Neural cell (in vitro differentiated cells): ENCODE results near the gene TRIM59.

ENCODE experiments used
- EZH2 ChIP-seq: fragments of 200-600, 300-800 bp; shearing (Covaris generic), sonication (generic); IDR thresholded peaks from 2 replicates; pipeline ENCODE4 v1.6.1; 2014; ENCODE audit warnings: antibody characterized with exemption, low read length, borderline replicate concordance, mild to moderate bottlenecking; ENCODE audit not compliant: insufficient read depth, poor library complexity, severe bottlenecking
- RAD21 ChIP-seq: fragments of 450-650 bp; conservative IDR thresholded peaks from 2 replicates; pipeline ENCODE4 v1.6.1; 2014; ENCODE audit warnings: antibody characterized with exemption, mild to moderate bottlenecking, moderate library complexity
- REST ChIP-seq: IDR thresholded peaks from 2 replicates; pipeline ENCODE4 v1.6.1; 2012; ENCODE audit warnings: borderline replicate concordance
- SMC3 ChIP-seq: fragments of 450-650 bp; conservative IDR thresholded peaks from 2 replicates; pipeline ENCODE4 v1.6.1; 2014; ENCODE audit warnings: antibody characterized with exemption, mild to moderate bottlenecking, moderate library complexity; ENCODE audit not compliant: poor library complexity
- TF ChIP-seq, protein P1 (sequence below): fragments of 450-650 bp; IDR thresholded peaks from 2 replicates; pipeline ENCODE4 v1.5.1; 2014; ENCODE audit warnings: antibody characterized with exemption, mild to moderate bottlenecking, moderate library complexity; ENCODE audit not compliant: poor library complexity, severe bottlenecking

GRCh38 chr3:160392798-160393197 is 56.8 kb downstream of the TRIM59 start:
- TF ChIP-seq, protein P1, sequence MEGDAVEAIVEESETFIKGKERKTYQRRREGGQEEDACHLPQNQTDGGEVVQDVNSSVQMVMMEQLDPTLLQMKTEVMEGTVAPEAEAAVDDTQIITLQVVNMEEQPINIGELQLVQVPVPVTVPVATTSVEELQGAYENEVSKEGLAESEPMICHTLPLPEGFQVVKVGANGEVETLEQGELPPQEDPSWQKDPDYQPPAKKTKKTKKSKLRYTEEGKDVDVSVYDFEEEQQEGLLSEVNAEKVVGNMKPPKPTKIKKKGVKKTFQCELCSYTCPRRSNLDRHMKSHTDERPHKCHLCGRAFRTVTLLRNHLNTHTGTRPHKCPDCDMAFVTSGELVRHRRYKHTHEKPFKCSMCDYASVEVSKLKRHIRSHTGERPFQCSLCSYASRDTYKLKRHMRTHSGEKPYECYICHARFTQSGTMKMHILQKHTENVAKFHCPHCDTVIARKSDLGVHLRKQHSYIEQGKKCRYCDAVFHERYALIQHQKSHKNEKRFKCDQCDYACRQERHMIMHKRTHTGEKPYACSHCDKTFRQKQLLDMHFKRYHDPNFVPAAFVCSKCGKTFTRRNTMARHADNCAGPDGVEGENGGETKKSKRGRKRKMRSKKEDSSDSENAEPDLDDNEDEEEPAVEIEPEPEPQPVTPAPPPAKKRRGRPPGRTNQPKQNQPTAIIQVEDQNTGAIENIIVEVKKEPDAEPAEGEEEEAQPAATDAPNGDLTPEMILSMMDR = no peak
- TF ChIP-seq EZH2 = no peak
- TF ChIP-seq REST = no peak
- TF ChIP-seq RAD21 = no peak
- no peak for TF ChIP-seq SMC3
